ENCODE measurements around the gene SPTB.

DNA sequence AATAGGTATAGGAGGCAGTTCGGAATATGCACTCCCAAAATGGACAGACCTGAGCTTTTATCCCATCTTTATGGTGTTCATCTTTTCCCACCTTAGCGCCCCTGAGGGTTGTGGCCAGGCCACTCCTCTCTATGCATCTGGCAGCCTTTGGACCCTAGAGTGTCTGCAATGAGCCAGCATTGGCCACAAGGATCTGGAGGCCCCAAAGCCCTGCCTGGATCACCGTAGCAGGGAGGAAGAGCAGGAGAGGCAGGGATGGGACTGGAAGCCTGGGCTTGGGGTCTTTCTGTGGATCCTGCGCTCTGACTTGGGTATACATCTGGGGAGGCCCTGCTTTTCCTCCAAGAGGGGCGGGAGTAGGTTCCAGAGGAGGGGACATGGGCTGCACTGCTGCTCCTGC, 123.0 kb downstream of the SPTB start:
- TF ChIP-seq, protein P1, sequence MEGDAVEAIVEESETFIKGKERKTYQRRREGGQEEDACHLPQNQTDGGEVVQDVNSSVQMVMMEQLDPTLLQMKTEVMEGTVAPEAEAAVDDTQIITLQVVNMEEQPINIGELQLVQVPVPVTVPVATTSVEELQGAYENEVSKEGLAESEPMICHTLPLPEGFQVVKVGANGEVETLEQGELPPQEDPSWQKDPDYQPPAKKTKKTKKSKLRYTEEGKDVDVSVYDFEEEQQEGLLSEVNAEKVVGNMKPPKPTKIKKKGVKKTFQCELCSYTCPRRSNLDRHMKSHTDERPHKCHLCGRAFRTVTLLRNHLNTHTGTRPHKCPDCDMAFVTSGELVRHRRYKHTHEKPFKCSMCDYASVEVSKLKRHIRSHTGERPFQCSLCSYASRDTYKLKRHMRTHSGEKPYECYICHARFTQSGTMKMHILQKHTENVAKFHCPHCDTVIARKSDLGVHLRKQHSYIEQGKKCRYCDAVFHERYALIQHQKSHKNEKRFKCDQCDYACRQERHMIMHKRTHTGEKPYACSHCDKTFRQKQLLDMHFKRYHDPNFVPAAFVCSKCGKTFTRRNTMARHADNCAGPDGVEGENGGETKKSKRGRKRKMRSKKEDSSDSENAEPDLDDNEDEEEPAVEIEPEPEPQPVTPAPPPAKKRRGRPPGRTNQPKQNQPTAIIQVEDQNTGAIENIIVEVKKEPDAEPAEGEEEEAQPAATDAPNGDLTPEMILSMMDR (IDR thresholded peaks at IDR 0.05 in 2 of 3, conservative IDR thresholded peaks at IDR 0.05 in 1 of 3; ENCODE audit: control insufficient read depth in 2 of 3, extremely low read depth in 1 of 3, insufficient read depth in 1 of 3, low read depth in 3 of 3, low read length in 3 of 3) = no peak
- no peak for TF ChIP-seq ATF7 (IDR thresholded peaks at IDR 0.05; ENCODE audit: low read depth)
- TF ChIP-seq EGR1 (IDR thresholded peaks at IDR 0.05; ENCODE audit: borderline replicate concordance in 1 of 2, low read depth in 2 of 2, low read length in 2 of 2) = no peak
- TF ChIP-seq YY1 (IDR thresholded peaks at IDR 0.05; ENCODE audit: low read depth, low read length) = no peak
- no peak for TF ChIP-seq SIN3A (IDR thresholded peaks at IDR 0.05; ENCODE audit: low read depth, low read length)
- no peak for TF ChIP-seq NRF1 (conservative IDR thresholded peaks at IDR 0.05; ENCODE audit: low read depth, low read length)
- no peak for TF ChIP-seq HCFC1 (IDR thresholded peaks at IDR 0.05; ENCODE audit: low read length)
- no peak for TF ChIP-seq FOXK2 (IDR thresholded peaks at IDR 0.05)
- no peak for TF ChIP-seq MYB (IDR thresholded peaks at IDR 0.05; ENCODE audit: borderline replicate concordance, low read depth, low read length)
- TF ChIP-seq ZNF274 (IDR thresholded peaks at IDR 0.05; ENCODE audit: insufficient read depth, insufficient read length) = no peak
- TF ChIP-seq CREM (IDR thresholded peaks at IDR 0.05; ENCODE audit: low read depth) = no peak
- no peak for TF ChIP-seq BRCA1 (IDR thresholded peaks at IDR 0.05; ENCODE audit: low read depth, low read length)
- no peak for TF ChIP-seq ZNF24 (IDR thresholded peaks at IDR 0.05)
